ENCODE results near the gene DPP7.

- TF ChIP-seq CTCF (conservative IDR thresholded peaks at IDR 0.05; ENCODE audit: low read depth in 2 of 2) (no peak), EZH2phosphoT487 (IDR thresholded peaks at IDR 0.05; ENCODE audit: unreplicated experiment) (no peak), POLR2AphosphoS5 (IDR thresholded peaks at IDR 0.05; ENCODE audit: low read depth) (no peak), ETS1 (IDR thresholded peaks at IDR 0.05) (no peak), REST (IDR thresholded peaks at IDR 0.05; ENCODE audit: unreplicated experiment) (no peak), EZH2 (IDR thresholded peaks at IDR 0.05; ENCODE audit: low read depth, unreplicated experiment) (no peak), CREB1 (CRISPR knock-in tag; IDR thresholded peaks at IDR 0.05; ENCODE audit: low read depth) (no peak), JUNB (IDR thresholded peaks at IDR 0.05; ENCODE audit: unreplicated experiment) (no peak), NANOG (IDR thresholded peaks at IDR 0.05; ENCODE audit: borderline replicate concordance) (no peak)
Observed at GRCh38 chr9:137075275-137075775, 39.2 kb downstream of the DPP7 start.
